Neural cell (in vitro differentiated cells): ENCODE results near the gene GRXCR1. TPM values are rescaled to one million over a fixed set of nuclear protein-coding genes. Genes with fewer than 3 reads are reported as not detected.

Experiments used
- H2AFZ ChIP-seq: fragments of 200-600, 300-800 bp; sonication (generic), shearing (Covaris generic); 2 replicates; pipeline ENCODE4 v1.6.0; 2014; ENCODE audit warnings: low read depth, mild to moderate bottlenecking, antibody characterized with exemption, low read length, moderate library complexity
- H3F3A ChIP-seq: fragments of 200-600 bp; shearing (Covaris generic); 2 replicates; pipeline ENCODE4 v1.6.1; 2016; ENCODE audit warnings: mild to moderate bottlenecking, moderate library complexity, mixed read lengths, antibody characterized with exemption, low read length; ENCODE audit not compliant: insufficient read depth, poor library complexity, severe bottlenecking
- H3K27ac ChIP-seq: fragments of 200-600, 300-800 bp; sonication (generic), shearing (Covaris generic); 2 replicates; pipeline ENCODE4 v1.5.1; 2014; ENCODE audit warnings: mild to moderate bottlenecking, low read length, moderate library complexity
- H3K27me3 ChIP-seq: fragments of 300-800, 200-600 bp; sonication (generic), shearing (Covaris generic); 2 replicates; pipeline ENCODE4 v1.6.0; 2014; ENCODE audit warnings: mild to moderate bottlenecking, low read depth, low read length, moderate library complexity; ENCODE audit not compliant: insufficient read depth
- H3K36me3 ChIP-seq: fragments of 300-800, 200-600 bp; sonication (generic), shearing (Covaris generic); 2 replicates; pipeline ENCODE4 v1.5.1; 2014; ENCODE audit warnings: mild to moderate bottlenecking, antibody characterized with exemption, low read length, moderate library complexity; ENCODE audit not compliant: insufficient read depth
- H3K4me2 ChIP-seq: fragments of 300-800, 200-600 bp; sonication (generic), shearing (Covaris generic); 2 replicates; pipeline ENCODE4 v1.6.0; 2014; ENCODE audit warnings: mild to moderate bottlenecking, low read length
- H3K4me3 ChIP-seq: fragments of 300-800, 200-600 bp; sonication (generic), shearing (Covaris generic); 2 replicates; pipeline ENCODE4 v1.5.1; 2014; ENCODE audit warnings: mild to moderate bottlenecking, low read length, moderate library complexity
- H3K79me2 ChIP-seq: fragments of 200-600 bp; shearing (Covaris generic); replicated peaks from 2 replicates; pipeline ENCODE4 v1.6.0; 2014; ENCODE audit warnings: mild to moderate bottlenecking, low read length, moderate library complexity; ENCODE audit not compliant: insufficient read depth
- H3K9ac ChIP-seq: fragments of 300-800, 200-600 bp; sonication (generic), shearing (Covaris generic); 2 replicates; pipeline ENCODE4 v1.6.1; 2016; ENCODE audit warnings: mild to moderate bottlenecking, low read length, mixed read lengths
- H3K9me2 ChIP-seq: fragments of 200-600 bp; shearing (Covaris generic); 2 replicates; pipeline ENCODE4 v1.6.1; 2016; ENCODE audit warnings: mild to moderate bottlenecking, low read length, mixed read lengths; ENCODE audit not compliant: insufficient read depth
- H3K9me3 ChIP-seq: fragments of 200-600, 300-800 bp; sonication (generic), shearing (Covaris generic); 2 replicates; pipeline ENCODE4 v1.6.1; 2016; ENCODE audit warnings: mild to moderate bottlenecking, mixed run types, low read length, moderate library complexity, mixed read lengths
- H4K20me1 ChIP-seq: fragments of 200-600 bp; shearing (Covaris generic); 2 replicates; pipeline ENCODE4 v1.6.1; 2016; ENCODE audit warnings: mild to moderate bottlenecking, mixed run types; ENCODE audit not compliant: insufficient read depth
- EP300 ChIP-seq: fragments of 450-650 bp; conservative IDR thresholded peaks from 2 replicates; pipeline ENCODE4 v1.6.1; 2014; ENCODE audit warnings: antibody characterized with exemption, mild to moderate bottlenecking, moderate library complexity; ENCODE audit not compliant: poor library complexity, severe bottlenecking
- EZH2 ChIP-seq: fragments of 200-600, 300-800 bp; shearing (Covaris generic), sonication (generic); IDR thresholded peaks from 2 replicates; pipeline ENCODE4 v1.6.1; 2014; ENCODE audit warnings: antibody characterized with exemption, low read length, borderline replicate concordance, mild to moderate bottlenecking; ENCODE audit not compliant: insufficient read depth, poor library complexity, severe bottlenecking
- MXI1 ChIP-seq: fragments of 450-650 bp; conservative IDR thresholded peaks from 2 replicates; pipeline ENCODE4 v1.6.1; 2014; ENCODE audit warnings: antibody characterized with exemption, mild to moderate bottlenecking; ENCODE audit not compliant: poor library complexity, severe bottlenecking
- POLR2AphosphoS5 ChIP-seq: IDR thresholded peaks from 2 replicates; pipeline ENCODE4 v1.6.1; 2012
- RAD21 ChIP-seq: fragments of 450-650 bp; conservative IDR thresholded peaks from 2 replicates; pipeline ENCODE4 v1.6.1; 2014; ENCODE audit warnings: antibody characterized with exemption, mild to moderate bottlenecking, moderate library complexity
- SMC3 ChIP-seq: fragments of 450-650 bp; conservative IDR thresholded peaks from 2 replicates; pipeline ENCODE4 v1.6.1; 2014; ENCODE audit warnings: antibody characterized with exemption, mild to moderate bottlenecking, moderate library complexity; ENCODE audit not compliant: poor library complexity
- TAF1 ChIP-seq: IDR thresholded peaks from 2 replicates; pipeline ENCODE4 v1.6.1; 2012; ENCODE audit warnings: low read depth
- polyA plus RNA-seq: library from polyadenylated mRNA; depleted of rRNA; stranded (reverse); fragments of >200 nt; gene quantifications from 2 replicates; pipeline ENCODE4 v1.2.3, GENCODE V29; 2014
- TF ChIP-seq, protein P1 (sequence below): fragments of 450-650 bp; IDR thresholded peaks from 2 replicates; pipeline ENCODE4 v1.5.1; 2014; ENCODE audit warnings: antibody characterized with exemption, mild to moderate bottlenecking, moderate library complexity; ENCODE audit not compliant: poor library complexity, severe bottlenecking
- TF ChIP-seq, protein P2 (sequence below): IDR thresholded peaks from 2 replicates; pipeline ENCODE4 v1.6.1; 2012; ENCODE audit warnings: borderline replicate concordance

Gene GRXCR1
- polyA plus RNA-seq, 1 donor from 2014 or later: not detected

DNA sequence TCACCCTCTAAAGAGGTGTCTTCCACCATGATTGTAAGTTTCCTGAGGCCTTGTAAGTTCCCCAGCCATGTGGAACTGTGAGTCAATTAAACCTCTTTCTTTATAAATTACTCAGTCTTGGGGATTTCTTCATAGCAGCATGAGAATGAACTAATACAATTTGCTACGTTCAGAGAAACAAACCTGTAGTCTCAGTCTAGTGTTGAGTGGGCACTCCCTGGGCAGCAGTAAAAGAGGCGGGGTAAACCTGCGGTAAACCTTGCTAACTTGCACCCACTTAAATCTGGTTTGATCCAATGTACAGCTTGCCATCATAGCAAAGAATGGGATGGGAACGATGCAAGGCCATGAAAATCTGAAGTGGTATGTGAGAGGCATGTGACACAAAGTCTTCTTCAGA is 22.4 kb downstream of the GRXCR1 start:
- H3K9me3 ChIP-seq: no peaks in the 10 kb centered on the region
- H4K20me1 ChIP-seq: no peaks in the 10 kb centered on the region
- H3F3A ChIP-seq: no peaks in the 10 kb centered on the region
- H3K9ac ChIP-seq: no peak overlapping the region
- no peak overlapping the region for H3K4me3 ChIP-seq
- no peak overlapping the region for H2AFZ ChIP-seq
- H3K4me2 ChIP-seq: no peak overlapping the region
- H3K36me3 ChIP-seq: no peaks in the 10 kb centered on the region
- no peak for TF ChIP-seq EP300
- TF ChIP-seq MXI1: no peak
- TF ChIP-seq, protein P1, sequence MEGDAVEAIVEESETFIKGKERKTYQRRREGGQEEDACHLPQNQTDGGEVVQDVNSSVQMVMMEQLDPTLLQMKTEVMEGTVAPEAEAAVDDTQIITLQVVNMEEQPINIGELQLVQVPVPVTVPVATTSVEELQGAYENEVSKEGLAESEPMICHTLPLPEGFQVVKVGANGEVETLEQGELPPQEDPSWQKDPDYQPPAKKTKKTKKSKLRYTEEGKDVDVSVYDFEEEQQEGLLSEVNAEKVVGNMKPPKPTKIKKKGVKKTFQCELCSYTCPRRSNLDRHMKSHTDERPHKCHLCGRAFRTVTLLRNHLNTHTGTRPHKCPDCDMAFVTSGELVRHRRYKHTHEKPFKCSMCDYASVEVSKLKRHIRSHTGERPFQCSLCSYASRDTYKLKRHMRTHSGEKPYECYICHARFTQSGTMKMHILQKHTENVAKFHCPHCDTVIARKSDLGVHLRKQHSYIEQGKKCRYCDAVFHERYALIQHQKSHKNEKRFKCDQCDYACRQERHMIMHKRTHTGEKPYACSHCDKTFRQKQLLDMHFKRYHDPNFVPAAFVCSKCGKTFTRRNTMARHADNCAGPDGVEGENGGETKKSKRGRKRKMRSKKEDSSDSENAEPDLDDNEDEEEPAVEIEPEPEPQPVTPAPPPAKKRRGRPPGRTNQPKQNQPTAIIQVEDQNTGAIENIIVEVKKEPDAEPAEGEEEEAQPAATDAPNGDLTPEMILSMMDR: no peak
- no peak for TF ChIP-seq TAF1
- no peak overlapping the region for H3K27ac ChIP-seq
- no peaks in the 10 kb centered on the region for H3K27me3 ChIP-seq
- no peaks in the 10 kb centered on the region for H3K79me2 ChIP-seq
- no peaks in the 10 kb centered on the region for H3K9me2 ChIP-seq

DNA sequence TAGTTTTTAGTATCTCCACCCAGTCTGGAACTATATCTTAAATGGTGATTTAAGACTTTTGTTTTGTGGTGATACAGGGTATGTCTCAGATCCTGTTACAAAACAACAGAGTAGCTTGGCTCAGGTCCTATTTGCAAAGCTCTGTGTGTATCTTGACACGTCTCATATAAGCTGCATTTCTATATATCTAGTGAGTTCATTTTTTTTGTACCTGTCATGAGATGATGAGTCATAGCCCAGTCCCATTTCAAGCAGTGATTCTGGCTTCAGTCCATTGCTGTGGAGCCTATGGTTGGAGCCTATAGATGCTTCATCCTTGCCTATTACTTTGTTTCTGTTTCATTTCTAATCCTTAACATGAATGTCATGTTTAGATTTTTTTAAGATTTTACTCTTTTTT is 23.0 kb downstream of the GRXCR1 start:
- no peak overlapping the region for H3K4me2 ChIP-seq
- no peaks in the 10 kb centered on the region for H3F3A ChIP-seq
- H3K79me2 ChIP-seq: no peaks in the 10 kb centered on the region
- no peaks in the 10 kb centered on the region for H3K27me3 ChIP-seq
- no peak overlapping the region for H3K27ac ChIP-seq
- no peaks in the 10 kb centered on the region for H3K36me3 ChIP-seq
- TF ChIP-seq SMC3 (no peak), RAD21 (no peak)
- TF ChIP-seq, protein P1: no peak
- no peaks in the 10 kb centered on the region for H3K9me3 ChIP-seq
- H3K9ac ChIP-seq: no peak overlapping the region
- H3K4me3 ChIP-seq: no peak overlapping the region
- no peaks in the 10 kb centered on the region for H3K9me2 ChIP-seq
- H2AFZ ChIP-seq: no peak overlapping the region
- H4K20me1 ChIP-seq: no peaks in the 10 kb centered on the region

DNA sequence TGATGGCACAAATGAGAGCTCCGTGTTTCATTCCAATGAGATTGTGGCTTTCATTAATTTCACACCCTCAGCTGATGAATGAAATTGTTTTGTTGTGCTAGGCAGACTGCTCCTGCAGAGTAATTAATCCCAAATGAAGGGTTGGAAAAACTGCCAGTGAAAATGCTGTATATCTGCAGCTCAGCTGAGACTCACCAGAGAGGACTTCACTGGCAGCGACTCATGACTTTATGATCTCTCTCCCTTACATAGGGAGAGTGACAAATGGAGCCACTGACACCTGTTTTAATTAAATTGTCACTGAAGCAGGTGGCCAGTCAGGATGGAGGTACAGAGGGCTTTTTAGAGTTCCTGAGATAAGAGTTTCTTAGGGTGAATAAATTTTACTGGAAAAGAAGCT is 24.8 kb downstream of the GRXCR1 start:
- Histone ChIP-seq H3K36me3 (no peaks in the 10 kb centered on the region), H3F3A (no peaks in the 10 kb centered on the region), H3K9me3 (no peaks in the 10 kb centered on the region), H4K20me1 (no peaks in the 10 kb centered on the region), H3K27ac (no peak overlapping the region), H2AFZ (no peak overlapping the region), H3K4me3 (no peak overlapping the region), H3K4me2 (no peak overlapping the region), H3K79me2 (no peaks in the 10 kb centered on the region), H3K9ac (no peak overlapping the region), H3K9me2 (no peaks in the 10 kb centered on the region), H3K27me3 (no peaks in the 10 kb centered on the region)
- TF ChIP-seq EZH2: no peak
- no peak for TF ChIP-seq RAD21
- TF ChIP-seq, protein P1: no peak
- no peak for TF ChIP-seq SMC3
- no peak for TF ChIP-seq POLR2AphosphoS5
- TF ChIP-seq, protein P2, sequence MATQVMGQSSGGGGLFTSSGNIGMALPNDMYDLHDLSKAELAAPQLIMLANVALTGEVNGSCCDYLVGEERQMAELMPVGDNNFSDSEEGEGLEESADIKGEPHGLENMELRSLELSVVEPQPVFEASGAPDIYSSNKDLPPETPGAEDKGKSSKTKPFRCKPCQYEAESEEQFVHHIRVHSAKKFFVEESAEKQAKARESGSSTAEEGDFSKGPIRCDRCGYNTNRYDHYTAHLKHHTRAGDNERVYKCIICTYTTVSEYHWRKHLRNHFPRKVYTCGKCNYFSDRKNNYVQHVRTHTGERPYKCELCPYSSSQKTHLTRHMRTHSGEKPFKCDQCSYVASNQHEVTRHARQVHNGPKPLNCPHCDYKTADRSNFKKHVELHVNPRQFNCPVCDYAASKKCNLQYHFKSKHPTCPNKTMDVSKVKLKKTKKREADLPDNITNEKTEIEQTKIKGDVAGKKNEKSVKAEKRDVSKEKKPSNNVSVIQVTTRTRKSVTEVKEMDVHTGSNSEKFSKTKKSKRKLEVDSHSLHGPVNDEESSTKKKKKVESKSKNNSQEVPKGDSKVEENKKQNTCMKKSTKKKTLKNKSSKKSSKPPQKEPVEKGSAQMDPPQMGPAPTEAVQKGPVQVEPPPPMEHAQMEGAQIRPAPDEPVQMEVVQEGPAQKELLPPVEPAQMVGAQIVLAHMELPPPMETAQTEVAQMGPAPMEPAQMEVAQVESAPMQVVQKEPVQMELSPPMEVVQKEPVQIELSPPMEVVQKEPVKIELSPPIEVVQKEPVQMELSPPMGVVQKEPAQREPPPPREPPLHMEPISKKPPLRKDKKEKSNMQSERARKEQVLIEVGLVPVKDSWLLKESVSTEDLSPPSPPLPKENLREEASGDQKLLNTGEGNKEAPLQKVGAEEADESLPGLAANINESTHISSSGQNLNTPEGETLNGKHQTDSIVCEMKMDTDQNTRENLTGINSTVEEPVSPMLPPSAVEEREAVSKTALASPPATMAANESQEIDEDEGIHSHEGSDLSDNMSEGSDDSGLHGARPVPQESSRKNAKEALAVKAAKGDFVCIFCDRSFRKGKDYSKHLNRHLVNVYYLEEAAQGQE: no peak
- TF ChIP-seq TAF1: no peak
- no peak for TF ChIP-seq EP300
- no peak for TF ChIP-seq MXI1
